GM12892 (cell line): ENCODE data around the gene GUCY1B1.

Source experiments
- POLR2A ChIP-seq: IDR thresholded peaks from 2 replicates; pipeline ENCODE4 v1.6.1; 2011; ENCODE audit warnings: low read depth, low read length, control low read depth
- TAF1 ChIP-seq: IDR thresholded peaks from 2 replicates; pipeline ENCODE4 v1.6.1; 2011; ENCODE audit warnings: low read depth, mild to moderate bottlenecking, control low read depth, low read length, borderline replicate concordance

GRCh38 chr4:155713911-155714310, 44.9 kb upstream of the GUCY1B1 start:
- TF ChIP-seq TAF1 (no peak), POLR2A (no peak)
